Thoracic aorta (tissue), 2 donors: ENCODE results near the gene AMER3. TPM values are rescaled to one million over a fixed set of nuclear protein-coding genes. Genes with fewer than 3 reads are reported as not detected.

Experiments
- ATAC-seq: fragments of 150-250 bp; one replicate; pipeline ENCODE4 v1.8.0; 2017; ENCODE audit warnings: low read depth; ENCODE audit not compliant: insufficient number of reproducible peaks, low FRiP score
- DNase-seq: peaks from one replicate; pipeline ENCODE4 v3.0.0-alpha.2; 2020; ENCODE audit warnings: low spot score
- H3K27ac ChIP-seq, 2 donors: fragments of 200-600 bp; sonication (generic); 1 replicate in 1 of 2; 2 replicates in 1 of 2; pipeline ENCODE4 v1.5.1; 2016; ENCODE audit warnings: mild to moderate bottlenecking in 2 of 2, moderate library complexity in 2 of 2
- H3K27me3 ChIP-seq: fragments of 200-600 bp; sonication (generic); replicated peaks from 2 replicates; pipeline ENCODE4 v1.6.0; 2016; ENCODE audit warnings: mild to moderate bottlenecking; ENCODE audit not compliant: insufficient read depth
- H3K36me3 ChIP-seq: fragments of 200-600 bp; sonication (generic); one replicate; pipeline ENCODE4 v1.5.1; 2016
- H3K4me1 ChIP-seq, 2 donors: fragments of 200-600 bp; sonication (generic); 1 replicate in 1 of 2; 2 replicates in 1 of 2; pipeline versions ENCODE4 v1.5.1 to v1.6.0; 2016; ENCODE audit warnings: low read depth in 2 of 2, mild to moderate bottlenecking in 1 of 2; ENCODE audit not compliant: control insufficient read depth in 1 of 2
- H3K4me3 ChIP-seq: fragments of 200-600 bp; sonication (generic); 2 replicates; pipeline ENCODE4 v1.5.1; 2016; ENCODE audit warnings: mild to moderate bottlenecking
- H3K9me3 ChIP-seq: fragments of 200-600 bp; sonication (generic); 2 replicates; pipeline ENCODE4 v1.5.1; 2016
- total RNA-seq, 2 donors: library from RNA; depleted of rRNA; stranded (reverse); fragments of >200 nt; gene quantifications; one replicate each; pipeline versions ENCODE4 v1.1.0 to v1.2.3, GENCODE V29; 2016
- TF ChIP-seq, protein P1 (sequence below): fragments of 200-600 bp; sonication (generic); IDR thresholded peaks from one replicate; pipeline ENCODE4 v1.5.1; 2019; ENCODE audit warnings: antibody characterized with exemption

AMER3 gene
- total RNA-seq, 2 donors from 2014 or later, result not detected

GRCh38 chr2:130810490-130810889 lies 55.1 kb downstream of the AMER3 start:
- DNase-seq (no peak), ATAC-seq (no peak)
- TF ChIP-seq, protein P1, sequence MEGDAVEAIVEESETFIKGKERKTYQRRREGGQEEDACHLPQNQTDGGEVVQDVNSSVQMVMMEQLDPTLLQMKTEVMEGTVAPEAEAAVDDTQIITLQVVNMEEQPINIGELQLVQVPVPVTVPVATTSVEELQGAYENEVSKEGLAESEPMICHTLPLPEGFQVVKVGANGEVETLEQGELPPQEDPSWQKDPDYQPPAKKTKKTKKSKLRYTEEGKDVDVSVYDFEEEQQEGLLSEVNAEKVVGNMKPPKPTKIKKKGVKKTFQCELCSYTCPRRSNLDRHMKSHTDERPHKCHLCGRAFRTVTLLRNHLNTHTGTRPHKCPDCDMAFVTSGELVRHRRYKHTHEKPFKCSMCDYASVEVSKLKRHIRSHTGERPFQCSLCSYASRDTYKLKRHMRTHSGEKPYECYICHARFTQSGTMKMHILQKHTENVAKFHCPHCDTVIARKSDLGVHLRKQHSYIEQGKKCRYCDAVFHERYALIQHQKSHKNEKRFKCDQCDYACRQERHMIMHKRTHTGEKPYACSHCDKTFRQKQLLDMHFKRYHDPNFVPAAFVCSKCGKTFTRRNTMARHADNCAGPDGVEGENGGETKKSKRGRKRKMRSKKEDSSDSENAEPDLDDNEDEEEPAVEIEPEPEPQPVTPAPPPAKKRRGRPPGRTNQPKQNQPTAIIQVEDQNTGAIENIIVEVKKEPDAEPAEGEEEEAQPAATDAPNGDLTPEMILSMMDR, result no peak

DNA sequence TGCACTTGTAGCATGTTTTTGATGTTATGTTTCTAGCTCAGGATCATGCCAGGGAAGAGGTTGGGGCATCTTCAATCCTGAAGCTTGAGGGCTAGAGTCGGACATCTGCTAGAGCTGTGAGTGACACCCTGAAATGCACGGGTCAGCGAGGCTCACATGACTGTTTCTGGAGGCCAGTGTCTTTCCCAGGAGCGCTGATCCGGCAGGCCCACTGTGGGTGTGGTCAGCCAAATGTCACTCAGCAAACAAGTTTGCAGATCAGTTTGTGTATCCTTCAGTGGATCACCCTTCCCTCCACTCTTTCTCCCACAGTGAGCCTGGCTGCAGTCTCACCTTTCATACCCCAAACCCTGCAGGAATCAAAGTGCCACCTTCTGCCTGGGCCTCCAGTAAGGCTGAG lies 58.4 kb downstream of the AMER3 start:
- no peaks in the 10 kb centered on the region for H3K4me1 ChIP-seq
- no peak for ATAC-seq
- no peaks in the 10 kb centered on the region for H3K9me3 ChIP-seq
- H3K4me3 ChIP-seq, result no peak overlapping the region
- TF ChIP-seq, protein P1, result no peak
- H3K36me3 ChIP-seq, result no peaks in the 10 kb centered on the region
- H3K27me3 ChIP-seq, result no peaks in the 10 kb centered on the region
- DNase-seq, result no peak
- H3K27ac ChIP-seq, result no peak overlapping the region

More at GRCh38 chr2:130810490-130810889, 55.1 kb downstream of the AMER3 start:
- Histone ChIP-seq H3K9me3 (no peaks in the 10 kb centered on the region), H3K27me3 (no peaks in the 10 kb centered on the region), H3K4me3 (no peak overlapping the region), H3K27ac (no peak overlapping the region), H3K36me3 (no peaks in the 10 kb centered on the region), H3K4me1 (no peaks in the 10 kb centered on the region)

- H3K4me1 ChIP-seq, result peaks cover 8 to 11% of the 10 kb centered on the region in 2 donors
- TF ChIP-seq, protein P1, result no peak
- H3K27me3 ChIP-seq, result no peaks in the 10 kb centered on the region
- no peak overlapping the region for H3K4me3 ChIP-seq
- ATAC-seq (no peak), DNase-seq (no peak)
- H3K9me3 ChIP-seq, result no peaks in the 10 kb centered on the region
- no peaks in the 10 kb centered on the region for H3K36me3 ChIP-seq
- H3K27ac ChIP-seq, result no peak overlapping the region
These were observed 59.8 kb downstream of the AMER3 start for GRCh38 chr2:130814931-130815680.

Other genes starting within 250 kb of the AMER3 start
- gene POTEI, start 246.2 kb upstream of the AMER3 start, total RNA-seq, result not detected
- not detected for gene CFC1B, start 234.3 kb upstream of the AMER3 start, total RNA-seq
- gene CFC1, start 156.0 kb upstream of the AMER3 start, total RNA-seq, result not detected
- not detected for gene POTEJ, start 144.1 kb upstream of the AMER3 start, total RNA-seq
- not detected for gene GPR148, start 26.5 kb upstream of the AMER3 start, total RNA-seq
- 1 to 10 TPM; 2.8 to 6.5 TPM for gene ARHGEF4, start 81.4 kb downstream of the AMER3 start, total RNA-seq